HepG2 (cell line): ENCODE measurements around the gene DNAJC4. TPM values are rescaled to one million over a fixed set of nuclear protein-coding genes. Genes with fewer than 3 reads are reported as not detected.

ENCODE experiments used
- AGO2 ChIP-seq: fragments of 200-400 bp; formaldehyde crosslinking; optimal IDR thresholded peaks from 2 replicates; pipeline ENCODE3; 2017; ENCODE audit warnings: mild to moderate bottlenecking, low read depth, low read length, moderate library complexity
- CAMTA2 ChIP-seq: sonication (generic); formaldehyde crosslinking; IDR thresholded peaks from 2 replicates; pipeline ENCODE4 v1.4.0; 2020; ENCODE audit warnings: mild to moderate bottlenecking, missing genetic modification reagents, borderline replicate concordance
- DNMT1 ChIP-seq: sonication (generic); formaldehyde crosslinking; IDR thresholded peaks from 2 replicates; pipeline ENCODE4 v1.5.1; 2020; ENCODE audit warnings: mild to moderate bottlenecking, missing genetic modification reagents
- FLYWCH1 ChIP-seq: sonication (generic); formaldehyde crosslinking; IDR thresholded peaks from 2 replicates; pipeline ENCODE4 v1.8.1; 2023; ENCODE audit warnings: mild to moderate bottlenecking, missing genetic modification reagents
- HOXA3 ChIP-seq: sonication (generic); formaldehyde crosslinking; IDR thresholded peaks from 2 replicates; pipeline ENCODE4 v1.5.0; 2020; ENCODE audit warnings: missing genetic modification reagents
- HOXD1 ChIP-seq: sonication (generic); formaldehyde crosslinking; IDR thresholded peaks from 2 replicates; pipeline ENCODE4 v1.5.0; 2020; ENCODE audit warnings: missing genetic modification reagents
- IKZF1 ChIP-seq: fragments of 450-650 bp; IDR thresholded peaks from 2 replicates; pipeline ENCODE4 v1.7.1; 2016
- JUN ChIP-seq: sonication (generic); formaldehyde crosslinking; IDR thresholded peaks from 2 replicates; pipeline ENCODE4 v1.4.0; 2020; ENCODE audit warnings: mild to moderate bottlenecking, missing genetic modification reagents
- KDM6A ChIP-seq: IDR thresholded peaks from 2 replicates; pipeline ENCODE4 v1.6.1; 2016; ENCODE audit warnings: low read depth
- KLF11 ChIP-seq: IDR thresholded peaks from 2 replicates; pipeline ENCODE4 v1.6.1; 2016; ENCODE audit warnings: missing compliant biosample characterization
- KLF12 ChIP-seq: sonication (generic); formaldehyde crosslinking; IDR thresholded peaks from 2 replicates; pipeline ENCODE4 v1.4.0; 2020; ENCODE audit warnings: missing genetic modification reagents, borderline replicate concordance
- NR1H2 ChIP-seq: sonication (generic); formaldehyde crosslinking; IDR thresholded peaks from 2 replicates; pipeline ENCODE4 v1.8.1; 2022; ENCODE audit warnings: low read depth, missing genetic modification reagents, borderline replicate concordance
- POLR2A ChIP-seq, 2 experiments: IDR thresholded peaks; 2 replicates each; pipeline ENCODE4 v1.6.1; 2011; ENCODE audit warnings: low read depth in 2 of 2, low read length in 2 of 2, mild to moderate bottlenecking in 1 of 2, moderate library complexity in 1 of 2; ENCODE audit not compliant: insufficient read depth in 1 of 2
- TAF1 ChIP-seq: sonication (generic); formaldehyde crosslinking; IDR thresholded peaks from 2 replicates; pipeline ENCODE4 v1.4.0; 2020; ENCODE audit warnings: missing genetic modification reagents
- TMF1 ChIP-seq: sonication (generic); formaldehyde crosslinking; IDR thresholded peaks from 2 replicates; pipeline ENCODE4 v1.8.1; 2022; ENCODE audit warnings: low read depth, missing genetic modification reagents
- ZC3H13 ChIP-seq: sonication (generic); formaldehyde crosslinking; IDR thresholded peaks from 2 replicates; pipeline ENCODE4 v1.8.1; 2023; ENCODE audit warnings: mild to moderate bottlenecking, missing genetic modification reagents, moderate library complexity
- ZEB1 ChIP-seq: IDR thresholded peaks from 2 replicates; pipeline ENCODE4 v1.6.1; 2012; ENCODE audit warnings: mild to moderate bottlenecking, low read depth, inconsistent platforms; ENCODE audit not compliant: insufficient replicate concordance
- ZNF235 ChIP-seq: sonication (generic); formaldehyde crosslinking; IDR thresholded peaks from 2 replicates; pipeline ENCODE4 v1.8.1; 2023; ENCODE audit warnings: mild to moderate bottlenecking, missing genetic modification reagents, borderline replicate concordance
- ZNF274 ChIP-seq: sonication (generic); formaldehyde crosslinking; IDR thresholded peaks from 2 replicates; pipeline ENCODE4 v1.5.1; 2020; ENCODE audit warnings: mild to moderate bottlenecking, missing genetic modification reagents
- ZNF326 ChIP-seq: sonication (generic); formaldehyde crosslinking; IDR thresholded peaks from 2 replicates; pipeline ENCODE4 v1.4.0; 2020; ENCODE audit warnings: missing genetic modification reagents, borderline replicate concordance
- ZNF343 ChIP-seq: sonication (generic); formaldehyde crosslinking; IDR thresholded peaks from 2 replicates; pipeline ENCODE4 v1.4.0; 2020; ENCODE audit warnings: mild to moderate bottlenecking, missing genetic modification reagents
- ZNF432 ChIP-seq: sonication (generic); formaldehyde crosslinking; IDR thresholded peaks from 2 replicates; pipeline ENCODE4 v1.5.0; 2020; ENCODE audit warnings: missing genetic modification reagents, mild to moderate bottlenecking, borderline replicate concordance
- polyA plus RNA-seq, 8 experiments: library from polyadenylated mRNA; depleted of rRNA in 3 of 8; stranded (reverse) in 7 of 8; unstranded in 1 of 8; fragments of >200 nt; fragmentation: Illumina TruSeq in 4 of 8; extraction: Trizol in 4 of 8; gene quantifications; 2 replicates each; pipeline versions ENCODE4 v1.2.1 to v1.2.3, GENCODE V29; 2011 to 2016; ENCODE audit warnings: low read depth in 4 of 8, missing spikeins in 1 of 8, mixed read lengths in 1 of 8; ENCODE audit not compliant: insufficient read depth in 1 of 8
- total RNA-seq, 5 experiments: library from RNA; depleted of rRNA; stranded (reverse); fragments of >200 nt; fragmentation: Illumina TruSeq; extraction: Trizol; gene quantifications; 2 replicates each; pipeline ENCODE4 v1.2.3, GENCODE V29; 2016; ENCODE audit warnings: low read depth in 1 of 5
- TF ChIP-seq, protein P1 (sequence below): sonication (generic); formaldehyde crosslinking; IDR thresholded peaks from 2 replicates; pipeline ENCODE4 v1.8.0; 2022; ENCODE audit warnings: mild to moderate bottlenecking, missing genetic modification reagents, borderline replicate concordance
- TF ChIP-seq, protein P2 (sequence below): sonication (generic); formaldehyde crosslinking; IDR thresholded peaks from 2 replicates; pipeline ENCODE4 v1.4.0; 2020; ENCODE audit warnings: missing genetic modification reagents, borderline replicate concordance
- TF ChIP-seq, protein P3 (sequence below): sonication (generic); formaldehyde crosslinking; IDR thresholded peaks from 2 replicates; pipeline ENCODE4 v1.4.0; 2020; ENCODE audit warnings: missing genetic modification reagents
- TF ChIP-seq, protein P4 (sequence below): sonication (generic); formaldehyde crosslinking; conservative IDR thresholded peaks from 2 replicates; pipeline ENCODE4 v1.5.0; 2020; ENCODE audit warnings: missing genetic modification reagents

Gene DNAJC4
- total and polyA plus RNA-seq, 2 of the 13 experiments (the other 11 are each of a cell fraction or from before 2014, with no cell fraction given): 10.3 to 60.8 TPM

DNA sequence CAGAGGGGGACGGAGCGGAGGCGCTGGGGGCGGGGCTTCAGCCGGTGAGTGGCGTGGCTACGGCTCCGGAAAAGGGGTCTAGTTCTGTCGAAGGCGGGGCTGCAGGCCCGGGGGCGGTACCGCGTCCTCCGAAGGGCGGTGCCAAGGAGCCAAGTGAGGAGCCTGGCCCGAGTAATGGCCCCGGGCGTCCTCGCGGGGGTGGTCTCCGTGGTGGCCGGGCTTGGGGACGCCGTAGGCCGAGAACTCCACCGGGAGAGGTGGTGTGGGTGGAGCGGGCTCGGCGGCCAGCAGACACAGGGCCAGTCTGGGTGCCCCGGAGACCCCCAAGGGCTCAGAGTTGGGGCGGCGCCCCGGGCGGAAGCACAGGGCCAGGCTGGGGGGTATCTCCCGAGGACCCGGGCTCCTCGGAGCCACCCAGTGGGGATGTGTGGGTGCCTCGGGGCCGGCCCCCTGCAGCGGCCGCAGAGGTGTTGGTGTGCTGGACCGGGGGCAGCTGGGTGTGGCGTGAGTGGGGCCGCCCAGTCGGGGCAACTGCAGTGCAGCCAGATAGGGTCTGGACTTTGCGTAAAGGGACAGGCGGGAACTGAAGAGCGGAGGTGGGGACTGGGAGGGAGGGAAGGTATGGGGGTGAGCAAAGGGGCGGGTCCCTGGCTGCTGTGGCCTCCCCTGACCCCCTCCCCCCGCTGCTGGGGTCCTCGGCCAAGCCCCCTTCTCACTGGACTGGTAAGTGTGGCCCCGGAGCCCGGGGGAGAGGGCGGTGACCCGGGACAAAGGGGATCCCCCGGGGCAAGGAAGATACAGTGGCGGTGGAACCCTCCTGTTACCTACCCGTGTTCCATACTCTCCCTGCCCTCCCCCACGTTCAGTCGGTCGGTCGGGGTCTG lies 11.4 kb downstream of the DNAJC4 start (continued):
- TF ChIP-seq NR1H2 (CRISPR knock-in tag) (no peak), HOXD1 (CRISPR knock-in tag) (0 out of 2 replicates have a peak, but pooled peaks have one; percentile 55), DNMT1 (CRISPR knock-in tag) (no peak), KLF11 (CRISPR knock-in tag) (no peak), ZNF432 (CRISPR knock-in tag) (no peak), IKZF1 (no peak), ZNF326 (CRISPR knock-in tag) (no peak), ZC3H13 (CRISPR knock-in tag) (0 out of 2 replicates have a peak, but pooled peaks have one; percentile 51), ZEB1 (no peak), ZNF235 (CRISPR knock-in tag) (no peak), TMF1 (CRISPR knock-in tag) (0 out of 2 replicates have a peak, but pooled peaks have one; percentile 8), ZNF274 (CRISPR knock-in tag) (no peak; the same call in 1 of the 2 replicates), CAMTA2 (CRISPR knock-in tag) (no peak), AGO2 (peak; percentile 64), FLYWCH1 (no peak), POLR2A (IDR thresholded peaks at IDR 0.05; ENCODE audit: insufficient read depth in 1 of 2, low read depth in 2 of 2, low read length in 2 of 2) (peak in 1 of 2 experiments; percentile 44; a peak in 2 of 4 replicates), JUN (CRISPR knock-in tag) (no peak), ZNF343 (CRISPR knock-in tag) (peak; percentile 10; the same call in 1 of the 2 replicates), KLF12 (CRISPR knock-in tag) (no peak), TAF1 (CRISPR knock-in tag) (peak; percentile 66), KDM6A (CRISPR knock-in tag) (no peak), HOXA3 (no peak; the same call in 1 of the 2 replicates)
- TF ChIP-seq, protein P1, sequence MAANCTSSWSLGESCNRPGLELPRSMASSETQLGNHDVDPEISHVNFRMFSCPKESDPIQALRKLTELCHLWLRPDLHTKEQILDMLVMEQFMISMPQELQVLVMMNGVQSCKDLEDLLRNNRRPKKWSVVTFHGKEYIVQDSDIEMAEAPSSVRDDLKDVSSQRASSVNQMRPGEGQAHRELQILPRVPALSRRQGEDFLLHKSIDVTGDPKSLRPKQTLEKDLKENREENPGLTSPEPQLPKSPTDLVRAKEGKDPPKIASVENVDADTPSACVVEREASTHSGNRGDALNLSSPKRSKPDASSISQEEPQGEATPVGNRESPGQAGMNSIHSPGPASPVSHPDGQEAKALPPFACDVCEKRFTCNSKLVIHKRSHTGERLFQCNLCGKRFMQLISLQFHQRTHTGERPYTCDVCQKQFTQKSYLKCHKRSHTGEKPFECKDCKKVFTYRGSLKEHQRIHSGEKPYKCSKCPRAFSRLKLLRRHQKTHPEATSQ: no peak
- TF ChIP-seq, protein P2, sequence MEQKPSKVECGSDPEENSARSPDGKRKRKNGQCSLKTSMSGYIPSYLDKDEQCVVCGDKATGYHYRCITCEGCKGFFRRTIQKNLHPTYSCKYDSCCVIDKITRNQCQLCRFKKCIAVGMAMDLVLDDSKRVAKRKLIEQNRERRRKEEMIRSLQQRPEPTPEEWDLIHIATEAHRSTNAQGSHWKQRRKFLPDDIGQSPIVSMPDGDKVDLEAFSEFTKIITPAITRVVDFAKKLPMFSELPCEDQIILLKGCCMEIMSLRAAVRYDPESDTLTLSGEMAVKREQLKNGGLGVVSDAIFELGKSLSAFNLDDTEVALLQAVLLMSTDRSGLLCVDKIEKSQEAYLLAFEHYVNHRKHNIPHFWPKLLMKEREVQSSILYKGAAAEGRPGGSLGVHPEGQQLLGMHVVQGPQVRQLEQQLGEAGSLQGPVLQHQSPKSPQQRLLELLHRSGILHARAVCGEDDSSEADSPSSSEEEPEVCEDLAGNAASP (CRISPR knock-in tag): 0 out of 2 replicates have a peak, but pooled peaks have one; percentile 7
- TF ChIP-seq, protein P3, sequence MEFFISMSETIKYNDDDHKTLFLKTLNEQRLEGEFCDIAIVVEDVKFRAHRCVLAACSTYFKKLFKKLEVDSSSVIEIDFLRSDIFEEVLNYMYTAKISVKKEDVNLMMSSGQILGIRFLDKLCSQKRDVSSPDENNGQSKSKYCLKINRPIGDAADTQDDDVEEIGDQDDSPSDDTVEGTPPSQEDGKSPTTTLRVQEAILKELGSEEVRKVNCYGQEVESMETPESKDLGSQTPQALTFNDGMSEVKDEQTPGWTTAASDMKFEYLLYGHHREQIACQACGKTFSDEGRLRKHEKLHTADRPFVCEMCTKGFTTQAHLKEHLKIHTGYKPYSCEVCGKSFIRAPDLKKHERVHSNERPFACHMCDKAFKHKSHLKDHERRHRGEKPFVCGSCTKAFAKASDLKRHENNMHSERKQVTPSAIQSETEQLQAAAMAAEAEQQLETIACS: no peak
- TF ChIP-seq, protein P4, sequence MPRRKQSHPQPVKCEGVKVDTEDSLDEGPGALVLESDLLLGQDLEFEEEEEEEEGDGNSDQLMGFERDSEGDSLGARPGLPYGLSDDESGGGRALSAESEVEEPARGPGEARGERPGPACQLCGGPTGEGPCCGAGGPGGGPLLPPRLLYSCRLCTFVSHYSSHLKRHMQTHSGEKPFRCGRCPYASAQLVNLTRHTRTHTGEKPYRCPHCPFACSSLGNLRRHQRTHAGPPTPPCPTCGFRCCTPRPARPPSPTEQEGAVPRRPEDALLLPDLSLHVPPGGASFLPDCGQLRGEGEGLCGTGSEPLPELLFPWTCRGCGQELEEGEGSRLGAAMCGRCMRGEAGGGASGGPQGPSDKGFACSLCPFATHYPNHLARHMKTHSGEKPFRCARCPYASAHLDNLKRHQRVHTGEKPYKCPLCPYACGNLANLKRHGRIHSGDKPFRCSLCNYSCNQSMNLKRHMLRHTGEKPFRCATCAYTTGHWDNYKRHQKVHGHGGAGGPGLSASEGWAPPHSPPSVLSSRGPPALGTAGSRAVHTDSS (CRISPR knock-in tag): no peak
